SJCRH30 (cell line): ENCODE results near the gene GRIN2A. TPM values are rescaled to one million over a fixed set of nuclear protein-coding genes. Genes with fewer than 3 reads are reported as not detected.

ENCODE experiments used
- DNase-seq, 2 experiments: peaks; one replicate each; pipeline ENCODE4 v3.0.0-alpha.2; 2015 to 2020
- H3K27ac ChIP-seq: fragments of 250-450 bp; sonication (Bioruptor Pico); 2 replicates; pipeline ENCODE4 v1.5.1; 2020; ENCODE audit warnings: mild to moderate bottlenecking, moderate library complexity
- H3K27me3 ChIP-seq: fragments of 250-450 bp; sonication (Bioruptor Pico); 2 replicates; pipeline ENCODE4 v1.5.1; 2020; ENCODE audit warnings: mild to moderate bottlenecking, moderate library complexity
- H3K36me3 ChIP-seq: fragments of 250-450 bp; sonication (Bioruptor Pico); 2 replicates; pipeline ENCODE4 v1.5.1; 2020; ENCODE audit warnings: mild to moderate bottlenecking, moderate library complexity
- H3K4me1 ChIP-seq: fragments of 250-450 bp; sonication (Bioruptor Pico); 2 replicates; pipeline ENCODE4 v1.5.1; 2020; ENCODE audit warnings: mild to moderate bottlenecking, moderate library complexity
- H3K4me3 ChIP-seq: fragments of 250-450 bp; sonication (Bioruptor Pico); 2 replicates; pipeline ENCODE4 v1.5.1; 2020; ENCODE audit warnings: mild to moderate bottlenecking, moderate library complexity
- H3K9me3 ChIP-seq: fragments of 250-450 bp; sonication (Bioruptor Pico); replicated peaks from 2 replicates; pipeline ENCODE4 v1.5.1; 2020; ENCODE audit warnings: mild to moderate bottlenecking, moderate library complexity
- total RNA-seq: library from RNA; depleted of rRNA; stranded (reverse); fragments of >200 nt; shearing (Covaris generic); gene quantifications from 2 replicates; pipeline ENCODE4 v1.2.3, GENCODE V29; 2014

GRIN2A gene
- total RNA-seq, 1 experiment from 2014 or later = 0.38 TPM

DNA sequence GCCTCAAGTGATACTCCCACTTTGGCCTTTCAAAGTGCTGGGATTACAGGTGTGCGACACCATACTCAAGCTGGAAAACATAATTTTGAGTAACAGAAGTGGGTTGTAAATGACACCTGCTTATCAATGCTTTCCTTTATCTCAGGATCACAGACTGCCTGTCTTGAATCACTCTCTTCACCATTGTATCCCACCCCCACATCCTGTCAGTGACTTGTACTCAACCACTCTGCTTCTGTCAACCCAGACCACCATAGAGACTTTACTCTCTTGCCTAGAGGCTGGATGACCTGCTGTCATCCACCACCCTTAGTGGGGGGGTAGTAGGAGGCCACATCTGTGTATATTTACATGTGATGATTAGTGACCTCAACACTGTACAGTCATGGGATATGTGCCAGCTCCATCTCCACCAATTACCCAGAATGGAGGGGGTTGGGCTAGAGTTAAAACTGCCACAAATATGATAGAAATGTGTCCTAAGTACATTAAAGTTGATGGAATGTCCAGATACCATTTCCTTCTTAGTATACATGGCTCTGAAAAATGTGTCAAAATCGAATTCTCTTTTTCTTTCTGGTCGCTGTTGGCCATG is 338.7 kb downstream of the GRIN2A start:
- Histone ChIP-seq H3K4me3 (no peak overlapping the region), H3K36me3 (no peaks in the 10 kb centered on the region), H3K27ac (no peak overlapping the region), H3K27me3 (no peaks in the 10 kb centered on the region), H3K4me1 (no peaks in the 10 kb centered on the region), H3K9me3 (no peaks in the 10 kb centered on the region)
- DNase-seq = no peak

DNA sequence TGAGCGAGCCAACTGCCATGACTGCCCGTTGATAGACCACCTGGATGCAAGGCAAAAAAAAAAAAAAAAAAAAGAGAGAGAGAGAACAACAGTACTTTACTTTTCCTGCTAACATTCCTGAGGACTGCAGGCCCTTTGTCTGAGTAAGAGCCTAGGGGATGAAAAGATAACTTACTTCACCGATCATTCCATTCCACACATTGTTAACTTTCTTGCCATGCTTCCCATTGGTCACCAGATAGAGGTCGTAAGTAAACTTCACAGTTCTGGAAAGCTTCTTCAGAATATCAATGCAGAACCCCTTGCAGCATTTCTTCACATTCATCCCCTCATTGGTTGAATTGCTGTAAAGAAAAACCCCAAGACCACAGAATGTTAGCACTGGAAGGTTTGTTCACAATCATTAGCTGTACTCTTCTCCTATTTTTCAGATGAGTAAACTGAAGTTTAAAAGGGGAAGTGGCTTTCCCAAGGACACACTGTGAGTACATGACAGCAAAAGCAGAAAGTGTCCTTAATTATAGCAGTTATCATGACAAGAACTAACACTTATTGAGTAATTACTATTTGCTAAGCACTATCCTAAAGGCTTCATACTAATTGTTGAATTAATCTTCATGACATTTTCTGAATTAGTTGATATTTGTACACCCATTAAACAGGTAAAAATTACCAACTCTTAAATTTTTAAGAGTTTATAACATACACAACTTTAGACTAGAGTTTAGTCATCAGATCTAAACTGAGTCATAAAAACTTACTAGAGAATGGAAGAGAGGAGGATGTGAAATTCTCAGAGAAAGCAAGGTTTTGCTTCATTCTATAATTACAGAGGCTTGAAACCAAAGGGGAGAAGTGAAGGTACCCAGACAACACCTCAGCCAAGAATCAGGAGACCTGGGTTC is 341.2 kb downstream of the GRIN2A start:
- H3K4me1 ChIP-seq = no peaks in the 10 kb centered on the region
- no peak overlapping the region for H3K4me3 ChIP-seq
- no peaks in the 10 kb centered on the region for H3K9me3 ChIP-seq
- no peak for DNase-seq
- no peak overlapping the region for H3K27ac ChIP-seq
- H3K27me3 ChIP-seq = no peaks in the 10 kb centered on the region
- H3K36me3 ChIP-seq = no peaks in the 10 kb centered on the region

- no peak overlapping the region for H3K27ac ChIP-seq
- no peaks in the 10 kb centered on the region for H3K27me3 ChIP-seq
Observed at GRCh38 chr16:9837481-9837880, 344.7 kb downstream of the GRIN2A start.

DNA sequence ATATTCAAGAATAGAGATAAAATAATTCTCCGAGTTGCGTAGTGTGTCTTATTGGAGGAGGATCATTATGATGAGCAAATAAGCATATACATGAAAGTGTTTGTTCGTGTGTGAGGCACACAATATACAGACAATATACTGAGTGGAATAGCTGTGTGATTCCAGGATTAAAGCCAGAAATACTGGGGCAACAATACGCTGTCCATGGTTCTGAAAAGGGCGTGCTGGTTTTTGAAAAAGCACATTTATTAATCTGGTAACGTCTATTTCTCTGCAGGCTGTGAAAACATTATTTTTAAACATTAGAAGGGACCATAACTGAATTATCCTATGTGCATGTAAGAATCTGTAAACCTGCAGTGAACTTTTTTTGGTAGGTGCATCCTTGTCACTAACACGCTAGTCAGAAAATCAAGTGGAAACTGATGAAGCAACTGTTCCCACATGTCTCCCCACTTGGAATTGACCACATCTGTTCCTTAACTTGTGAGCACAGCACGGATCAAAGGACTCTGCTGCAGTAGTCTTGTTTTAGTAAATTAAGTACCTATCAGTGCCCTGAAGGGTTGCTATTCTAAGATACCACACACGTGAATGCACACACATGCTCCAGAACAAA is 346.0 kb downstream of the GRIN2A start:
- H3K4me3 ChIP-seq = no peak overlapping the region
- DNase-seq = peak; percentile 16 to 49
- H3K4me1 ChIP-seq = no peaks in the 10 kb centered on the region
- H3K9me3 ChIP-seq = no peaks in the 10 kb centered on the region
- H3K27me3 ChIP-seq = no peaks in the 10 kb centered on the region
- H3K36me3 ChIP-seq = no peaks in the 10 kb centered on the region
- H3K27ac ChIP-seq = no peak overlapping the region

More at GRCh38 chr16:9837481-9837880, 344.7 kb downstream of the GRIN2A start:
- no peaks in the 10 kb centered on the region for H3K4me1 ChIP-seq
- DNase-seq = no peak
- no peaks in the 10 kb centered on the region for H3K36me3 ChIP-seq
- H3K4me3 ChIP-seq = no peak overlapping the region
- no peaks in the 10 kb centered on the region for H3K9me3 ChIP-seq

GRCh38 chr16:9827062-9827752 is 355.0 kb downstream of the GRIN2A start:
- no peak for DNase-seq
- Histone ChIP-seq H3K27me3 (no peaks in the 10 kb centered on the region), H3K9me3 (no peaks in the 10 kb centered on the region), H3K27ac (no peak overlapping the region), H3K4me1 (no peaks in the 10 kb centered on the region), H3K36me3 (no peaks in the 10 kb centered on the region), H3K4me3 (no peak overlapping the region)

DNA sequence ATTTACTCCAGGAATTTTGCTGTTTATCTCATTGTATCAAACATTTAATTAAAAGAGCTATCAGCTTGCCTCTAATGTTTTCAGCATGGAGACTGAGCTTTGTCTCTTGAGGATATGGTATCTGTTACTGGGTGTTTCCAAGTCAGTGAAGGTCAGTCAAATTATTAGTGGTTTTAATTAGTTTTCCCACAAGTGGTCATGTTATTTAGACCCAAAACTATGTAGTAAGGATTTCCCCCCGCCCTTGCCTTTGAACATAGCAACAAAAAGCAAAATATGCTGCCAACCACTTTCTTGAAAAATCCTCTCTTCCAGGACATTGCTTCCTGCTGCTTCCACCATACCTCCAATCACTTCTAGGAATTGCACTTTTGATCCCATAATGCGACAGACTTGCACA is 355.6 kb downstream of the GRIN2A start:
- no peaks in the 10 kb centered on the region for H3K9me3 ChIP-seq
- H3K4me3 ChIP-seq = no peak overlapping the region
- no peak for DNase-seq
- no peak overlapping the region for H3K27ac ChIP-seq
- H3K36me3 ChIP-seq = no peaks in the 10 kb centered on the region
- no peaks in the 10 kb centered on the region for H3K27me3 ChIP-seq
- H3K4me1 ChIP-seq = no peaks in the 10 kb centered on the region

DNA sequence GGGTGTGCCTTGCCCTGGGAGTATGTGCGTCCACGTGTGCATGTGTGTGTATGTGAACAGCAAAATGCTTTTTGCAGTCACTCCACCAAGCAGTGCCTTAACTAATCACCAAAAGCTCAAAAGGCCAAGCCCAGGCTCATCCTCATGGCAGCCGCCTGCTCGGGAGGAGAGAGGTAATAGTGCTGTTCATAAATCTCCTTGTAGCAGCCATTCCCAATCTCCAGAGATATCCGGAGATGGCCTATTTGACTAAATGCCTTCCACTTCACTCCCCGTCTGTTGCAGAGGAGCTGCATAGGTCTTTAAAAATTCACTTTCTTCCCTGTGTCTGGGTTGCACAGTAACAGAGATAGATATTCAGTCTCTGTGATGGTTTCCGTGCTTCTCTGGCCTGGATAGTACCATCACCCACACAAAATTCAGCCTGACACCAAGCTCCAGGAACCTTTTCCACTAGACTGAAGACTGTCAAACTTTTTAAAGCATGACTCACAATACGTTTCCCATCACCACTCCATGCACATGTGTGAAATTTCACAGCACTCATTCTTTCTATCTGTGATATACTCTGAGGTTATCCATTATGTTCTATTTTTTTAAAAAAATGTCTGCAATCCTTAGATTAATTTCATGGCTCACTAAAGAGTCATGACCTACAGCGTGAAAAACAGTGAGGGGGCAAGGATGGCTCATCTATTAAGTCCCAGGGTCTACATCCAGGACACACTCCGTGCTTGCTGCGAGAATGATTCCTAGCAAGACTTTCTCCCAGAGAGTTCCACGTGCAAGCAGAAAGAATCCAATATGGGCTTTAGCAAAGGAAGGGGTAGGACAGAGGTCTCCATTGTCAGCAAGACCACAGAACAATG is 357.8 kb downstream of the GRIN2A start:
- Histone ChIP-seq H3K36me3 (no peaks in the 10 kb centered on the region), H3K27me3 (peaks cover 5% of the 10 kb centered on the region; the same call in 1 of the 2 replicates), H3K4me1 (no peaks in the 10 kb centered on the region), H3K9me3 (no peaks in the 10 kb centered on the region), H3K27ac (no peak overlapping the region), H3K4me3 (no peak overlapping the region)
- DNase-seq = no peak

DNA sequence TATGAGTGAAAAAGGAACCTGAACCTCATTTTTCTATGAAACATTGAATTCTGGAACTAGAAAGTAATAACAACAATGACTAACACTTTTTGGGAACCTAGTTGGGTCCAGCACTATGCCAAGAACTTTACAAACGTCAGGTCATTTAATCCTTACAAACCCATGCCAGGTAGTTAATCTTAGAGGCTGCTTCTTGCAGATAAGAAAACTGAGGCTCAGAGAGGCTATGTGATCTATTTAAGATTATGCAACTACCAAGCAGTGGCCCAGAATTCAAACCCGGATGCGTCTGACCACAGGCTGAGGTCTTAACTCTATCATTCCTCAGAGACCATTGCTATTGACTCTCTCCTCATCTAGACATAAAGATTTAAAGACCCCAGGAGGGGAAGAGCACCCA is 358.7 kb downstream of the GRIN2A start:
- no peak for DNase-seq
- Histone ChIP-seq H3K9me3 (no peaks in the 10 kb centered on the region), H3K27me3 (peaks cover 5% of the 10 kb centered on the region; the same call in 1 of the 2 replicates), H3K4me3 (no peak overlapping the region), H3K36me3 (no peaks in the 10 kb centered on the region), H3K27ac (no peak overlapping the region), H3K4me1 (no peaks in the 10 kb centered on the region)

DNA sequence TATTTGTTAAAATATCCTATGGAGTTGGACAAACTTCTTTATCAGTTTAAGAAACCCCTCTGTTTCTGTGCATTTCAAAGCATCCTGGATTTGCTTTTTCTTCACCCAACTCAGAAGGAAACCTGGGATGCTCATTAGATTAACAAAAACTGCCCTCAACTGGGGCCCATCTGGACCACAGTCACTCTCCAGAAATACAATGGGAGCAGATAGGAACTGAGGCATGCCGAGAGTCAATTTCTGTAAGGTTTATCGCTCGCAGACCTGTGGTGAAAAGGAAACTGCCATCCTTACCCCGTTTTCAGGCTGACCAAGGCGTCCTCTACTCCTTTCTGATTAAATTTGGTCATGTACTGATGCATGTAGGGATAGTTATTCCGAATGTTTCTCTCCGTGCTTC is 360.3 kb downstream of the GRIN2A start:
- H3K27me3 ChIP-seq = peaks cover 5% of the 10 kb centered on the region; the same call in 1 of the 2 replicates
- H3K9me3 ChIP-seq = no peaks in the 10 kb centered on the region
- H3K4me1 ChIP-seq = no peaks in the 10 kb centered on the region
- no peak overlapping the region for H3K4me3 ChIP-seq
- H3K36me3 ChIP-seq = no peaks in the 10 kb centered on the region
- no peak for DNase-seq
- H3K27ac ChIP-seq = no peak overlapping the region

GRCh38 chr16:9821331-9821730 is 360.9 kb downstream of the GRIN2A start:
- H3K4me1 ChIP-seq = no peaks in the 10 kb centered on the region
- H3K27me3 ChIP-seq = peaks cover 5% of the 10 kb centered on the region; the same call in 1 of the 2 replicates
- no peaks in the 10 kb centered on the region for H3K36me3 ChIP-seq
- H3K27ac ChIP-seq = no peak overlapping the region
- no peak for DNase-seq
- no peak overlapping the region for H3K4me3 ChIP-seq
- H3K9me3 ChIP-seq = no peaks in the 10 kb centered on the region

DNA sequence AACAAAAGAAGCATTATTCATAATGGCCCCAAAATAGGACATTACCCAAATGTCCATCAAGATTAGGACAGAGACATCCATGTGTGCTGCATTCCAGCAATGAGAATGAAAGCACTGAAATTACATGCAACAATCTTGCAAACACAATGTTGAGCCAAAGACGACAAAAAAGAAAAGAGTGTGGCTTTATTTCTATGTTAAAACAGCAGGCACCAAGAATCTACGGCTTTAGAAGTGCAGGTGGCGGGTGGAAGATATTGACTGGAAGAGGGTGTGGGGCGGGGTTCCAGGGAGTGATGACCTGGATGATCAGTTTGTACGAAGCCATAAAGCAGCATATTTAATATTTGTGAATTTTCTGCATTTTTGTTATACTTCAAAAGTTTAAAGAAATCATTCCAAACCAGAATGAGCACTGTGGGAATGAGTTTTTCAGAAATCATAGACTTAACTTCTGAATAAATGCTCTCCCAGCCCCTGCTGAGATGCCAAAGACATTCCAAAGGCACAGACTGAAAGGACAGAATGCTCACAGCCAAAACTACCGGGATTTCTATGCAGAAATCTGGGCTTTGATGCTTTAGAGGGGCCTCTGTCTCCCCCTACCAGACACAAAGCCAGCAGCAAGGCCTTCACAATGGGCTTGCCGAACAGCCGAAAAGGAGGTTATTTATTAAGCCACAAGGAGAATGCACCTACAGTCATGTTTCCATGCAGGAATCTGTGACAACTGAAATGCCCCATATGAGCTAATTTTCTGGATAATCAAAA is 361.6 kb downstream of the GRIN2A start:
- no peaks in the 10 kb centered on the region for H3K4me1 ChIP-seq
- DNase-seq = no peak
- no peaks in the 10 kb centered on the region for H3K9me3 ChIP-seq
- no peak overlapping the region for H3K27ac ChIP-seq
- H3K27me3 ChIP-seq = peaks cover 7% of the 10 kb centered on the region
- H3K4me3 ChIP-seq = no peak overlapping the region
- H3K36me3 ChIP-seq = no peaks in the 10 kb centered on the region

- H3K36me3 ChIP-seq = no peaks in the 10 kb centered on the region
- no peak overlapping the region for H3K4me3 ChIP-seq
- no peak overlapping the region for H3K27ac ChIP-seq
- no peaks in the 10 kb centered on the region for H3K4me1 ChIP-seq
- no peaks in the 10 kb centered on the region for H3K9me3 ChIP-seq
- peaks cover 8% of the 10 kb centered on the region for H3K27me3 ChIP-seq
- no peak for DNase-seq
Observed at GRCh38 chr16:9818702-9819101, 363.5 kb downstream of the GRIN2A start.

DNA sequence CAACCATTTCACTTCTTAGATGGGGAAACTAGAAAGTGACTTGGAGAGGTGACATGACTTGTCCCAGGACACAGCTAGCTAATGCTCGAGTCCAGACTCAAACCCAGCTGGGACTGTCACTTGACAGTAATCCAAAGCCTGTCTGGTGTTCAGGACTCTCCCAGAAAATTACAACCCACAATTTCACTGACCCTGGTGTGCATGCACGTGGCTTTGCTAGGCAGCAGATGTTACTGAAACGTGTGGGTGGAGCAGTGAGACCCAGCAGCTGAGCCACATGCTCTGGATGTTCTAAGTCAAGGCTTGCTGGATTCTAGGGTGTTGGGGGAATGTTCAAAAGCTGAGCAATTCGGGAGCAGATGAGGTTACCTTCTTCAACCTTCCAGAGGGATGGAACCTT is 364.6 kb downstream of the GRIN2A start:
- H3K9me3 ChIP-seq = no peaks in the 10 kb centered on the region
- DNase-seq = no peak
- no peak overlapping the region for H3K4me3 ChIP-seq
- no peaks in the 10 kb centered on the region for H3K36me3 ChIP-seq
- no peak overlapping the region for H3K27ac ChIP-seq
- H3K27me3 ChIP-seq = peaks cover 8% of the 10 kb centered on the region
- H3K4me1 ChIP-seq = no peaks in the 10 kb centered on the region
